H1 (cell line): Measurements from ENCODE around the gene RNFT2. TPM values are rescaled to one million over a fixed set of nuclear protein-coding genes. Genes with fewer than 3 reads are reported as not detected.

Source experiments
- ATF3 ChIP-seq: IDR thresholded peaks from 2 replicates; pipeline ENCODE4 v1.6.1; 2011; ENCODE audit warnings: low read depth, mild to moderate bottlenecking, low read length; ENCODE audit not compliant: insufficient read depth
- CEBPB ChIP-seq: IDR thresholded peaks from 2 replicates; pipeline ENCODE4 v1.6.1; 2012; ENCODE audit warnings: low read depth, low read length
- EZH2 ChIP-seq: fragments of 200-600 bp; sonication (generic); IDR thresholded peaks from 2 replicates; pipeline ENCODE4 v1.7.1; 2012; ENCODE audit warnings: low read depth, mild to moderate bottlenecking, moderate library complexity, low read length, inconsistent platforms; ENCODE audit not compliant: severe bottlenecking
- KDM1A ChIP-seq: fragments of 200-600, 300-600 bp; sonication (generic); IDR thresholded peaks from 2 replicates; pipeline ENCODE4 v1.7.1; 2016; ENCODE audit warnings: mild to moderate bottlenecking, low read length, borderline replicate concordance
- POLR2AphosphoS5 ChIP-seq: IDR thresholded peaks from 2 replicates; pipeline ENCODE4 v1.6.1; 2011; ENCODE audit warnings: low read depth, low read length
- RBBP5 ChIP-seq: IDR thresholded peaks from 2 replicates; pipeline ENCODE4 v1.7.1; 2012; ENCODE audit warnings: low read depth, mild to moderate bottlenecking, inconsistent platforms, low read length, moderate library complexity, borderline replicate concordance
- RFX5 ChIP-seq: IDR thresholded peaks from 2 replicates; pipeline ENCODE4 v1.6.1; 2011; ENCODE audit warnings: low read depth, low read length, improper control_type of control experiment, borderline replicate concordance
- SIN3A ChIP-seq, 2 experiments: IDR thresholded peaks in 1 of 2; conservative IDR thresholded peaks in 1 of 2; 2 replicates each; pipeline ENCODE4 v1.6.1; 2011 to 2012; ENCODE audit warnings: low read length in 2 of 2, improper control_type of control experiment in 1 of 2, low read depth in 1 of 2, mild to moderate bottlenecking in 1 of 2
- SUZ12 ChIP-seq: fragments of 200-600 bp; sonication (generic); IDR thresholded peaks from 2 replicates; pipeline ENCODE4 v1.6.1; 2012; ENCODE audit warnings: mild to moderate bottlenecking, inconsistent platforms, low read length, moderate library complexity, mixed read lengths
- TCF12 ChIP-seq: IDR thresholded peaks from 2 replicates; pipeline ENCODE4 v1.6.1; 2011; ENCODE audit warnings: low read depth, mild to moderate bottlenecking, low read length
- polyA plus RNA-seq, 7 experiments: library from polyadenylated mRNA; depleted of rRNA in 3 of 7; stranded (reverse) in 5 of 7; unstranded in 2 of 7; fragments of >200 nt in 5 of 7; fragments of 200-250 nt in 2 of 7; gene quantifications; 1 replicate in 5 of 7; 2 replicates in 1 of 7; 4 replicates in 1 of 7; pipeline versions ENCODE4 v1.2.1 to v1.2.3, GENCODE V29; 2011 to 2013; ENCODE audit warnings: missing spikeins in 2 of 7, mixed read lengths in 2 of 7
- total RNA-seq: library from RNA; stranded (reverse); fragmentation: NEBNext Ultra II Directional; extraction: Animal tissue kit (Norgen Biotek cat#: 25700); gene quantifications from 2 replicates; pipeline ENCODE4 v1.2.1, GENCODE V29; 2021
- TF ChIP-seq, protein P1 (sequence below): fragments of 300-600 bp; sonication (generic); IDR thresholded peaks from 2 replicates; pipeline ENCODE4 v1.7.1; 2012; ENCODE audit warnings: low read length, moderate library complexity, mild to moderate bottlenecking, inconsistent platforms; ENCODE audit not compliant: insufficient replicate concordance

The RNFT2 gene
- total and polyA plus RNA-seq, 2 of the 8 experiments (the other 6 are each of a cell fraction or from before 2014, with no cell fraction given): 14.2 to 33.1 TPM

DNA sequence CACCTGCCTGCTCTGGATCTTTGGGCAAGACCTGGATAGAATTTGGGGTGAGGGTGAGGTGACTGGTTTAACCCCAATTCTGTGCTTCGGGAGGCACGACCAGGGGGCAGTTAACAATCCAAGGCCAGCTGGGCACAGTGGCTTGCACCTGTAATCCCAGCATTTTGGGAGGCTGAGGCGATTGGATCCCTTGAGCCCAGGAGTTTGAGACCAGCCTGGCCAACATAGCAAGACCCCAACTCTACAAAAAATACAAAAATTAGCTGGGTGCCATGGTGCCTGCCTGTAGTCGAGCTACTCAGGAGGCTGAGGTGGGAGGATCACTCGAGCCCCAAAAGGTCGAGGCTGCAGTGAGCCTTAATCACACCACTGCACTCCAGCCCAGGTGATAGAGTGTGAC, 105.0 kb downstream of the RNFT2 start (continued):
- TF ChIP-seq, protein P1, sequence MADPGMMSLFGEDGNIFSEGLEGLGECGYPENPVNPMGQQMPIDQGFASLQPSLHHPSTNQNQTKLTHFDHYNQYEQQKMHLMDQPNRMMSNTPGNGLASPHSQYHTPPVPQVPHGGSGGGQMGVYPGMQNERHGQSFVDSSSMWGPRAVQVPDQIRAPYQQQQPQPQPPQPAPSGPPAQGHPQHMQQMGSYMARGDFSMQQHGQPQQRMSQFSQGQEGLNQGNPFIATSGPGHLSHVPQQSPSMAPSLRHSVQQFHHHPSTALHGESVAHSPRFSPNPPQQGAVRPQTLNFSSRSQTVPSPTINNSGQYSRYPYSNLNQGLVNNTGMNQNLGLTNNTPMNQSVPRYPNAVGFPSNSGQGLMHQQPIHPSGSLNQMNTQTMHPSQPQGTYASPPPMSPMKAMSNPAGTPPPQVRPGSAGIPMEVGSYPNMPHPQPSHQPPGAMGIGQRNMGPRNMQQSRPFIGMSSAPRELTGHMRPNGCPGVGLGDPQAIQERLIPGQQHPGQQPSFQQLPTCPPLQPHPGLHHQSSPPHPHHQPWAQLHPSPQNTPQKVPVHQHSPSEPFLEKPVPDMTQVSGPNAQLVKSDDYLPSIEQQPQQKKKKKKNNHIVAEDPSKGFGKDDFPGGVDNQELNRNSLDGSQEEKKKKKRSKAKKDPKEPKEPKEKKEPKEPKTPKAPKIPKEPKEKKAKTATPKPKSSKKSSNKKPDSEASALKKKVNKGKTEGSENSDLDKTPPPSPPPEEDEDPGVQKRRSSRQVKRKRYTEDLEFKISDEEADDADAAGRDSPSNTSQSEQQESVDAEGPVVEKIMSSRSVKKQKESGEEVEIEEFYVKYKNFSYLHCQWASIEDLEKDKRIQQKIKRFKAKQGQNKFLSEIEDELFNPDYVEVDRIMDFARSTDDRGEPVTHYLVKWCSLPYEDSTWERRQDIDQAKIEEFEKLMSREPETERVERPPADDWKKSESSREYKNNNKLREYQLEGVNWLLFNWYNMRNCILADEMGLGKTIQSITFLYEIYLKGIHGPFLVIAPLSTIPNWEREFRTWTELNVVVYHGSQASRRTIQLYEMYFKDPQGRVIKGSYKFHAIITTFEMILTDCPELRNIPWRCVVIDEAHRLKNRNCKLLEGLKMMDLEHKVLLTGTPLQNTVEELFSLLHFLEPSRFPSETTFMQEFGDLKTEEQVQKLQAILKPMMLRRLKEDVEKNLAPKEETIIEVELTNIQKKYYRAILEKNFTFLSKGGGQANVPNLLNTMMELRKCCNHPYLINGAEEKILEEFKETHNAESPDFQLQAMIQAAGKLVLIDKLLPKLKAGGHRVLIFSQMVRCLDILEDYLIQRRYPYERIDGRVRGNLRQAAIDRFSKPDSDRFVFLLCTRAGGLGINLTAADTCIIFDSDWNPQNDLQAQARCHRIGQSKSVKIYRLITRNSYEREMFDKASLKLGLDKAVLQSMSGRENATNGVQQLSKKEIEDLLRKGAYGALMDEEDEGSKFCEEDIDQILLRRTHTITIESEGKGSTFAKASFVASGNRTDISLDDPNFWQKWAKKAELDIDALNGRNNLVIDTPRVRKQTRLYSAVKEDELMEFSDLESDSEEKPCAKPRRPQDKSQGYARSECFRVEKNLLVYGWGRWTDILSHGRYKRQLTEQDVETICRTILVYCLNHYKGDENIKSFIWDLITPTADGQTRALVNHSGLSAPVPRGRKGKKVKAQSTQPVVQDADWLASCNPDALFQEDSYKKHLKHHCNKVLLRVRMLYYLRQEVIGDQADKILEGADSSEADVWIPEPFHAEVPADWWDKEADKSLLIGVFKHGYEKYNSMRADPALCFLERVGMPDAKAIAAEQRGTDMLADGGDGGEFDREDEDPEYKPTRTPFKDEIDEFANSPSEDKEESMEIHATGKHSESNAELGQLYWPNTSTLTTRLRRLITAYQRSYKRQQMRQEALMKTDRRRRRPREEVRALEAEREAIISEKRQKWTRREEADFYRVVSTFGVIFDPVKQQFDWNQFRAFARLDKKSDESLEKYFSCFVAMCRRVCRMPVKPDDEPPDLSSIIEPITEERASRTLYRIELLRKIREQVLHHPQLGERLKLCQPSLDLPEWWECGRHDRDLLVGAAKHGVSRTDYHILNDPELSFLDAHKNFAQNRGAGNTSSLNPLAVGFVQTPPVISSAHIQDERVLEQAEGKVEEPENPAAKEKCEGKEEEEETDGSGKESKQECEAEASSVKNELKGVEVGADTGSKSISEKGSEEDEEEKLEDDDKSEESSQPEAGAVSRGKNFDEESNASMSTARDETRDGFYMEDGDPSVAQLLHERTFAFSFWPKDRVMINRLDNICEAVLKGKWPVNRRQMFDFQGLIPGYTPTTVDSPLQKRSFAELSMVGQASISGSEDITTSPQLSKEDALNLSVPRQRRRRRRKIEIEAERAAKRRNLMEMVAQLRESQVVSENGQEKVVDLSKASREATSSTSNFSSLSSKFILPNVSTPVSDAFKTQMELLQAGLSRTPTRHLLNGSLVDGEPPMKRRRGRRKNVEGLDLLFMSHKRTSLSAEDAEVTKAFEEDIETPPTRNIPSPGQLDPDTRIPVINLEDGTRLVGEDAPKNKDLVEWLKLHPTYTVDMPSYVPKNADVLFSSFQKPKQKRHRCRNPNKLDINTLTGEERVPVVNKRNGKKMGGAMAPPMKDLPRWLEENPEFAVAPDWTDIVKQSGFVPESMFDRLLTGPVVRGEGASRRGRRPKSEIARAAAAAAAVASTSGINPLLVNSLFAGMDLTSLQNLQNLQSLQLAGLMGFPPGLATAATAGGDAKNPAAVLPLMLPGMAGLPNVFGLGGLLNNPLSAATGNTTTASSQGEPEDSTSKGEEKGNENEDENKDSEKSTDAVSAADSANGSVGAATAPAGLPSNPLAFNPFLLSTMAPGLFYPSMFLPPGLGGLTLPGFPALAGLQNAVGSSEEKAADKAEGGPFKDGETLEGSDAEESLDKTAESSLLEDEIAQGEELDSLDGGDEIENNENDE: no peak
- TF ChIP-seq ATF3 (no peak), EZH2 (no peak), SUZ12 (no peak), KDM1A (no peak), CEBPB (no peak), RFX5 (no peak), SIN3A (conservative IDR thresholded peaks at IDR 0.05 in 1 of 2, IDR thresholded peaks at IDR 0.05 in 1 of 2; ENCODE audit: low read depth in 1 of 2, low read length in 2 of 2) (no peak), RBBP5 (no peak), POLR2AphosphoS5 (no peak), TCF12 (no peak)
